Peyer's patch (tissue), 4 donors: ENCODE measurements around the gene TMEM184C. TPM values are rescaled to one million over a fixed set of nuclear protein-coding genes. Genes with fewer than 3 reads are reported as not detected.

Experiments
- DNase-seq, 3 donors: peaks; one replicate each; pipeline ENCODE4 v3.0.0-alpha.2; 2017 to 2019
- H3K27ac ChIP-seq, 4 donors: fragments of 200-600 bp; sonication (generic); one replicate each; pipeline ENCODE4 v1.5.1; 2016 to 2019
- H3K27me3 ChIP-seq, 2 donors: fragments of 200-600 bp; sonication (generic); one replicate each; pipeline ENCODE4 v1.5.1; 2019
- H3K36me3 ChIP-seq, 3 donors: fragments of 200-600 bp; sonication (generic); one replicate each; pipeline ENCODE4 v1.5.1; 2016 to 2019
- H3K4me1 ChIP-seq, 4 donors: fragments of 200-600 bp; sonication (generic); one replicate each; pipeline ENCODE4 v1.5.1; 2016 to 2019
- H3K4me3 ChIP-seq, 4 donors: fragments of 200-600 bp; sonication (generic); 1 replicate in 3 of 4; 2 replicates in 1 of 4; pipeline ENCODE4 v1.5.1; 2016 to 2019; ENCODE audit warnings: mild to moderate bottlenecking in 1 of 4
- H3K9me3 ChIP-seq, 4 donors: fragments of 200-600 bp; sonication (generic); one replicate each; pipeline ENCODE4 v1.5.1; 2016 to 2019; ENCODE audit warnings: mild to moderate bottlenecking in 1 of 4
- POLR2A ChIP-seq, 2 donors: fragments of 450-650 bp; IDR thresholded peaks; one replicate each; pipeline ENCODE4 v1.5.1; 2017; ENCODE audit warnings: antibody characterized with exemption in 2 of 2, mild to moderate bottlenecking in 2 of 2, moderate library complexity in 2 of 2
- total RNA-seq, 4 donors: library from RNA; depleted of rRNA; stranded (reverse); fragments of >200 nt; gene quantifications; one replicate each; pipeline ENCODE4 v1.1.0, GENCODE V29; 2016
- TF ChIP-seq, protein P1 (sequence below), 6 experiments: fragments of 450-650 bp in 4 of 6; fragments of 200-600 bp in 2 of 6; sonication (generic) in 1 of 6; IDR thresholded peaks; one replicate each; pipeline ENCODE4 v1.5.1; 2017 to 2019; ENCODE audit warnings: antibody characterized with exemption in 6 of 6, mild to moderate bottlenecking in 3 of 6, moderate library complexity in 1 of 6

The TMEM184C gene
- total RNA-seq, 4 donors from 2014 or later: 23.7 to 38.0 (median 27.9) TPM

DNA sequence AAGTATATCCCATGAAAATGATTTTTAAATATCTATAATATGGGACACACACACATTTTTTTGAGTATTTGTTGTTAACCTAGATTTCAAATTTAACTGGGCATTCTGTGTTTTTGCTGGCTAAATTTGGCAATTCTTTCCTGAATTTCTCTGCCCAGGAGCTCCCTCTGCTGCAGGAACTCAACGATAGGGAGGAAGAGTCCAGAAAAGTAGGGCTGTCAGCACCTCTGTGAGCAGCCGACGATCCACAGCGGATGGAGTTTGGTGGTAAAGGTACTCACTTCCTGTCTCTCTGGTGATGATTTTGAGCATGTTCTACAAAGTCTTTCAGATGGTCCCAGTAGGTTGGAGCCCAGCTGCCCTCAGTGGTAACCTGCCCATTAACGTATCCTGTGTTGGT lies 23.1 kb upstream of the TMEM184C start:
- TF ChIP-seq POLR2A (IDR thresholded peaks at IDR 0.05): no peak
- TF ChIP-seq, protein P1, sequence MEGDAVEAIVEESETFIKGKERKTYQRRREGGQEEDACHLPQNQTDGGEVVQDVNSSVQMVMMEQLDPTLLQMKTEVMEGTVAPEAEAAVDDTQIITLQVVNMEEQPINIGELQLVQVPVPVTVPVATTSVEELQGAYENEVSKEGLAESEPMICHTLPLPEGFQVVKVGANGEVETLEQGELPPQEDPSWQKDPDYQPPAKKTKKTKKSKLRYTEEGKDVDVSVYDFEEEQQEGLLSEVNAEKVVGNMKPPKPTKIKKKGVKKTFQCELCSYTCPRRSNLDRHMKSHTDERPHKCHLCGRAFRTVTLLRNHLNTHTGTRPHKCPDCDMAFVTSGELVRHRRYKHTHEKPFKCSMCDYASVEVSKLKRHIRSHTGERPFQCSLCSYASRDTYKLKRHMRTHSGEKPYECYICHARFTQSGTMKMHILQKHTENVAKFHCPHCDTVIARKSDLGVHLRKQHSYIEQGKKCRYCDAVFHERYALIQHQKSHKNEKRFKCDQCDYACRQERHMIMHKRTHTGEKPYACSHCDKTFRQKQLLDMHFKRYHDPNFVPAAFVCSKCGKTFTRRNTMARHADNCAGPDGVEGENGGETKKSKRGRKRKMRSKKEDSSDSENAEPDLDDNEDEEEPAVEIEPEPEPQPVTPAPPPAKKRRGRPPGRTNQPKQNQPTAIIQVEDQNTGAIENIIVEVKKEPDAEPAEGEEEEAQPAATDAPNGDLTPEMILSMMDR (IDR thresholded peaks at IDR 0.05): no peak
- Histone ChIP-seq H3K27me3 (no peaks in the 10 kb centered on the region), H3K36me3 (no peaks in the 10 kb centered on the region), H3K9me3 (no peaks in the 10 kb centered on the region), H3K4me1 (no peaks in the 10 kb centered on the region), H3K27ac (no peak overlapping the region), H3K4me3 (no peak overlapping the region)
- no peak for DNase-seq

GRCh38 chr4:147594578-147594977 lies 22.6 kb upstream of the TMEM184C start:
- no peak overlapping the region for H3K27ac ChIP-seq
- TF ChIP-seq, protein P1 (IDR thresholded peaks at IDR 0.05): no peak
- TF ChIP-seq POLR2A (IDR thresholded peaks at IDR 0.05): no peak
- DNase-seq: no peak
- H3K4me3 ChIP-seq: no peak overlapping the region
- H3K9me3 ChIP-seq: no peaks in the 10 kb centered on the region
- no peaks in the 10 kb centered on the region for H3K36me3 ChIP-seq
- H3K27me3 ChIP-seq: no peaks in the 10 kb centered on the region
- H3K4me1 ChIP-seq: no peaks in the 10 kb centered on the region

GRCh38 chr4:147596377-147596776 lies 20.8 kb upstream of the TMEM184C start:
- H3K27ac ChIP-seq: no peak overlapping the region
- H3K9me3 ChIP-seq: no peaks in the 10 kb centered on the region
- TF ChIP-seq, protein P1 (IDR thresholded peaks at IDR 0.05): peak in 1 of 6 experiments; percentile 9
- no peak for TF ChIP-seq POLR2A (IDR thresholded peaks at IDR 0.05)
- no peak overlapping the region for H3K4me3 ChIP-seq
- no peak for DNase-seq
- no peaks in the 10 kb centered on the region for H3K4me1 ChIP-seq
- no peaks in the 10 kb centered on the region for H3K27me3 ChIP-seq
- H3K36me3 ChIP-seq: no peaks in the 10 kb centered on the region

- no peak overlapping the region for H3K4me3 ChIP-seq
- H3K9me3 ChIP-seq: no peaks in the 10 kb centered on the region
- no peak overlapping the region for H3K27ac ChIP-seq
- H3K4me1 ChIP-seq: no peaks in the 10 kb centered on the region
- TF ChIP-seq, protein P1 (IDR thresholded peaks at IDR 0.05): no peak
- TF ChIP-seq POLR2A (IDR thresholded peaks at IDR 0.05): no peak
- H3K27me3 ChIP-seq: no peaks in the 10 kb centered on the region
- no peak for DNase-seq
- H3K36me3 ChIP-seq: no peaks in the 10 kb centered on the region
Measured at GRCh38 chr4:147596981-147597380, 20.2 kb upstream of the TMEM184C start.

DNA sequence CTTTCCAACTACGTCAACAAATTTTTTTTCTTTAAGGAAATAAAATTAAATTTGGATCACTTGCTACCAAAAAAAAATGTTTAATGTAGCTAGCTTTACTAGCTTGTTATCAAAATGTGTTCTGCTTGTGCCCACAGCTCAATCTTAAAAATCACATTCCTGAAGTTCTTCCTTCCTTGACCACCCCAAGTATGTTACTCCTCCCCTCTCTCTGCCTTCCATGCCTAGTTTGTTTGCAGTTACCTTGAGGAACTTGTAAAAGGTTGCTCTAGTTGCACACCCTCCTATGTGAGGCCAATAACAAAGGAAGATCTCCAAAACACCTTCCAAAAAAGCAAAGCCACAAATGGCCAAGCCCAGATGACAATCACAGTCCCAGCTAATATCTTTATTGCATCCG lies 19.6 kb upstream of the TMEM184C start:
- no peak overlapping the region for H3K27ac ChIP-seq
- DNase-seq: no peak

More for the DNA sequence above, 19.6 kb upstream of the TMEM184C start:
- Histone ChIP-seq H3K4me3 (no peak overlapping the region), H3K9me3 (no peaks in the 10 kb centered on the region), H3K36me3 (no peaks in the 10 kb centered on the region), H3K4me1 (no peaks in the 10 kb centered on the region), H3K27me3 (no peaks in the 10 kb centered on the region)
- no peak for TF ChIP-seq POLR2A (IDR thresholded peaks at IDR 0.05)
- TF ChIP-seq, protein P1 (IDR thresholded peaks at IDR 0.05): no peak
